Ascending aorta (tissue), 2 donors: ENCODE measurements around the gene GRAMD2B. TPM values are rescaled to one million over a fixed set of nuclear protein-coding genes. Genes with fewer than 3 reads are reported as not detected.
"Not testable (repeated sequence)": the region's sequence is repeated elsewhere in the genome, so short reads cannot be mapped to it uniquely, and the experiment has no call there.

ENCODE experiments used
- DNase-seq, 2 donors: peaks; one replicate each; pipeline ENCODE4 v3.0.0-alpha.2; 2019; ENCODE audit warnings: low spot score in 2 of 2
- H3K27ac ChIP-seq, 2 donors: fragments of 200-600 bp; sonication (generic); one replicate each; pipeline ENCODE4 v1.5.1; 2016 to 2017; ENCODE audit warnings: mild to moderate bottlenecking in 1 of 2
- H3K27me3 ChIP-seq: fragments of 200-600 bp; sonication (generic); one replicate; pipeline ENCODE4 v1.5.1; 2017
- H3K36me3 ChIP-seq, 2 donors: fragments of 200-600 bp; sonication (generic); one replicate each; pipeline ENCODE4 v1.5.1; 2016
- H3K4me1 ChIP-seq, 2 donors: fragments of 200-600 bp; sonication (generic); one replicate each; pipeline ENCODE4 v1.5.1; 2016 to 2017; ENCODE audit warnings: mild to moderate bottlenecking in 1 of 2
- H3K4me3 ChIP-seq, 2 donors: fragments of 200-600 bp; sonication (generic); one replicate each; pipeline ENCODE4 v1.5.1; 2016 to 2017; ENCODE audit warnings: mild to moderate bottlenecking in 1 of 2
- H3K9me3 ChIP-seq, 2 donors: fragments of 200-600 bp; sonication (generic); one replicate each; pipeline ENCODE4 v1.5.1; 2016
- CTCF ChIP-seq, 3 experiments: fragments of 200-600 bp in 2 of 3; fragments of 450-650 bp in 1 of 3; sonication (generic) in 2 of 3; IDR thresholded peaks; one replicate each; pipeline ENCODE4 v1.5.1; 2016 to 2019; ENCODE audit warnings: antibody characterized with exemption in 3 of 3, mild to moderate bottlenecking in 1 of 3, moderate library complexity in 1 of 3
- intact Hi-C: fragments of 100-400 bp; cut with DNase I; formaldehyde crosslinking; loops from one replicate; pipeline ENCODE4 v1.15.1; 2023
- total RNA-seq: library from RNA; depleted of rRNA; stranded (reverse); fragments of >200 nt; gene quantifications from one replicate; pipeline ENCODE4 v1.1.0, GENCODE V29; 2016

GRAMD2B gene
- total RNA-seq, 1 donor from 2014 or later: 55.6 TPM

- no peaks in the 10 kb centered on the region for H3K27me3 ChIP-seq
- no peak overlapping the region for H3K27ac ChIP-seq
- no peaks in the 10 kb centered on the region for H3K9me3 ChIP-seq
- intact Hi-C loops: no loop called here
- no peak overlapping the region for H3K4me3 ChIP-seq
- no peak for DNase-seq
- H3K4me1 ChIP-seq: peaks cover 5 to 19% of the 10 kb centered on the region in 2 donors
- H3K36me3 ChIP-seq: no peaks in the 10 kb centered on the region
- no peak for TF ChIP-seq CTCF (IDR thresholded peaks at IDR 0.05)
Measured at GRCh38 chr5:126516852-126517251, 93.6 kb downstream of the GRAMD2B start.

GRCh38 chr5:126519223-126519622 lies 96.0 kb downstream of the GRAMD2B start:
- DNase-seq, H3K9me3 ChIP-seq, H3K36me3 ChIP-seq, intact Hi-C loops, H3K27me3 ChIP-seq, H3K4me3 ChIP-seq: not testable (repeated sequence)
- peaks cover 7 to 19% of the 10 kb centered on the region in 2 donors for H3K4me1 ChIP-seq
- peak overlapping the region; percentile 57 to 80 for H3K27ac ChIP-seq

DNA sequence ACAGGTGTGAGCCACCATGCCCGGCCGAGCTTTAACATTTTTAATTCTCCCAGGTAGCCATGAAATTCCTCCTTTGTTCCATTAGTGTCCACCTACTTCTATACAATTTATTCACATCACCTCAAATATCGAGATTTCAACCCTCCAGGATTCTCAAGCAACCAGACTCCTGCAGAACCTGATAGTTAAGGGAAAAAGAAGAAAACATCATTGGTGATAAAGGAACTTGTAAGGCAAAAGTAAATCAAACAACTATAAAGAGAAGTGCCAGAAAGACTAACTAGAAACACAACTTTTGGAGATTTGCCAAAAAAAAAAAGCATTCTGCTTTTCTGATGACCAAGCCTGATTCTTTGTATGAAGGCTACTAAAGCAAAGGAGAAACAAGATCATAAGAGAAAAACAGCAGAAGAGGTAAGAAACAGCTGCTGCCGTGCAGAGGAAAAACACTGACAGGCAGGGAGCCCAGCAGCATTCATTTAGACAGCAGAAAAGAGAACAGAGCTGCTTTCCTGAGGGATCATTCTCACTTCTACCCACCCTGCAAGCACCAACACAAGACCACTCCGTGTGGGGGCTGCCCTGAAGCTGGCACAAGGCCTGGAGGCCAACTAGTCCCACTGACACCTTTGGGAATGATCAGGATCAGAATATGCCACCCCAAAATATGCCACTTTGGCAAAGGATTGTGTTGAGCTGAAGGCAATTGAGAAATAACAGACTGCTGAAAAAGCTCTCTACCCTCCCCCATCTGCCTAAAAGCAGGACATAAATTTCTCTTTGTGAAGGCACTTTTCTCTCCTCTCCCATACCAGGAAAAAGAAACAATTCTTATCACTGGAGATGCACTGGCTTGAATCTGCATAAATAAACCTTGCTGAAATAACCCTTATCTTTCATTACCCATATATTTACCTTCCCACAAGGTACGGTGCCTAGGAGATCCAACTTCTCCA lies 96.7 kb downstream of the GRAMD2B start:
- DNase-seq: no peak
- H3K27me3 ChIP-seq: no peaks in the 10 kb centered on the region
- no peaks in the 10 kb centered on the region for H3K36me3 ChIP-seq
- H3K4me1 ChIP-seq: peaks cover 12 to 26% of the 10 kb centered on the region in 2 donors
- H3K4me3 ChIP-seq: peak overlapping the region in 1 of 2 donors; percentile 44
- TF ChIP-seq CTCF (IDR thresholded peaks at IDR 0.05): no peak
- no peaks in the 10 kb centered on the region for H3K9me3 ChIP-seq
- intact Hi-C loops: no loop called here
- H3K27ac ChIP-seq: peak overlapping the region; percentile 57 to 80

GRCh38 chr5:126520593-126520953 lies 97.4 kb downstream of the GRAMD2B start:
- no peak for TF ChIP-seq CTCF (IDR thresholded peaks at IDR 0.05)
- Histone ChIP-seq H3K9me3 (no peaks in the 10 kb centered on the region), H3K4me1 (peaks cover 12 to 30% of the 10 kb centered on the region in 2 donors), H3K27ac (peak overlapping the region in 1 of 2 donors; percentile 80), H3K27me3 (no peaks in the 10 kb centered on the region), H3K4me3 (no peak overlapping the region), H3K36me3 (no peaks in the 10 kb centered on the region)
- no peak for DNase-seq
- intact Hi-C loops: no loop called here

DNA sequence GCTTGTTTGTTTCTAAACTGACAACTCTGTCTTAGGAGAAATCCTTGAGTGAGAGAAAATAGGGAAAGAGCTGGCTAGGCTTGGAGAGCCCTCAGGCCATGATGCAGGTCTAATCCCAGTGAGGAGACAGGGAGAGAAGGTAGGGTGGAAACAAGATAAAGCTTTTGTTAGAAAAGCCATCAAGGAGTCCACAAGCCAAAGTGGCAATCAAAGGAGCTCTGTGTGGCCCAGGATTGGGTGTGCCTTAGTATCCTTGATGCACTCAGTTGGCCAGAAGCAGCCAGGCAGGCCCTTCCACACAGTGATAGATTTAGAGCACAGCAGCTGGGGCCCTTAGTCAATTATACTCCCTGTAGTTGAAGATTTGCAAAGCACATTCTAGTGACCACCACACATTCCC lies 97.9 kb downstream of the GRAMD2B start:
- TF ChIP-seq CTCF (IDR thresholded peaks at IDR 0.05): no peak
- peak overlapping the region in 1 of 2 donors; percentile 45 for H3K27ac ChIP-seq
- no peaks in the 10 kb centered on the region for H3K36me3 ChIP-seq
- H3K27me3 ChIP-seq: no peaks in the 10 kb centered on the region
- DNase-seq: no peak
- peaks cover 16 to 28% of the 10 kb centered on the region in 2 donors for H3K4me1 ChIP-seq
- intact Hi-C loops: no loop called here
- H3K9me3 ChIP-seq: no peaks in the 10 kb centered on the region
- no peak overlapping the region for H3K4me3 ChIP-seq

GRCh38 chr5:126523818-126524510 lies 100.8 kb downstream of the GRAMD2B start:
- no peaks in the 10 kb centered on the region for H3K36me3 ChIP-seq
- no peak for DNase-seq
- TF ChIP-seq CTCF (IDR thresholded peaks at IDR 0.05): no peak
- H3K9me3 ChIP-seq: no peaks in the 10 kb centered on the region
- peak overlapping the region in 1 of 2 donors; percentile 23 for H3K4me3 ChIP-seq
- intact Hi-C loops: no loop called here
- H3K27ac ChIP-seq: peak overlapping the region; percentile 83
- no peaks in the 10 kb centered on the region for H3K27me3 ChIP-seq
- H3K4me1 ChIP-seq: peaks cover 16 to 27% of the 10 kb centered on the region in 2 donors
